HEK293T (cell line): ENCODE results near the gene KCNH6.

Source experiments
- BHLHE40 ChIP-seq: fragments of 450-650 bp; IDR thresholded peaks from 2 replicates; pipeline ENCODE4 v1.6.1; 2016; ENCODE audit warnings: mild to moderate bottlenecking, moderate library complexity, borderline replicate concordance
- ELF4 ChIP-seq: fragments of 450-650 bp; IDR thresholded peaks from 2 replicates; pipeline ENCODE4 v1.6.1; 2017; ENCODE audit warnings: antibody characterized with exemption
- FOXA1 ChIP-seq: fragments of 450-650 bp; IDR thresholded peaks from 2 replicates; pipeline ENCODE4 v1.6.1; 2016; ENCODE audit warnings: mild to moderate bottlenecking
- FOXM1 ChIP-seq: fragments of 450-650 bp; IDR thresholded peaks from 2 replicates; pipeline ENCODE4 v1.6.1; 2017; ENCODE audit warnings: mild to moderate bottlenecking, borderline replicate concordance
- HDGF ChIP-seq: fragments of 450-650 bp; IDR thresholded peaks from 2 replicates; pipeline ENCODE4 v1.6.1; 2017; ENCODE audit warnings: antibody characterized with exemption, borderline replicate concordance
- L3MBTL2 ChIP-seq: fragments of 450-650 bp; conservative IDR thresholded peaks from 2 replicates; pipeline ENCODE4 v1.6.1; 2016; ENCODE audit warnings: mild to moderate bottlenecking
- PKNOX1 ChIP-seq: fragments of 450-650 bp; IDR thresholded peaks from 2 replicates; pipeline ENCODE4 v1.6.1; 2016
- SP1 ChIP-seq: fragments of 450-650 bp; IDR thresholded peaks from 2 replicates; pipeline ENCODE4 v1.6.1; 2017
- SUZ12 ChIP-seq: fragments of 450-650 bp; IDR thresholded peaks from 2 replicates; pipeline ENCODE4 v1.6.1; 2016; ENCODE audit warnings: mild to moderate bottlenecking
- TARDBP ChIP-seq: fragments of 450-650 bp; IDR thresholded peaks from 2 replicates; pipeline ENCODE4 v1.6.1; 2016

GRCh38 chr17:63552211-63552610, 29.1 kb downstream of the KCNH6 start:
- no peak for TF ChIP-seq SP1
- no peak for TF ChIP-seq TARDBP
- TF ChIP-seq PKNOX1: no peak
- TF ChIP-seq BHLHE40: no peak
- no peak for TF ChIP-seq SUZ12
- no peak for TF ChIP-seq ELF4
- TF ChIP-seq FOXA1: no peak
- no peak for TF ChIP-seq FOXM1
- TF ChIP-seq HDGF: no peak
- no peak for TF ChIP-seq L3MBTL2
